Cerebellar nuclear complex (tissue), 1 donor: ENCODE results near the gene GRK5.

Source experiments
- DNase-seq, 2 experiments: peaks; one replicate each; lab custom pipeline; 2025; lab: John Stamatoyannopoulos, UW

Gene GRK5

GRCh38 chr10:119316002-119316358 lies 108.6 kb downstream of the GRK5 start:
- no peak for DNase-seq

- DNase-seq, result no peak
Measured at GRCh38 chr10:119316729-119317097, 109.3 kb downstream of the GRK5 start.

GRCh38 chr10:119318411-119319160 lies 111.2 kb downstream of the GRK5 start:
- no peak for DNase-seq

GRCh38 chr10:119319161-119319919 lies 112.0 kb downstream of the GRK5 start:
- DNase-seq, result no peak

- no peak for DNase-seq
Measured at GRCh38 chr10:119319920-119320258, 112.5 kb downstream of the GRK5 start.

GRCh38 chr10:119320981-119321380 lies 113.6 kb downstream of the GRK5 start:
- DNase-seq, result no peak

- DNase-seq, result no peak
Measured at GRCh38 chr10:119323085-119324016, 116.0 kb downstream of the GRK5 start.

GRCh38 chr10:119325131-119325530 lies 117.8 kb downstream of the GRK5 start:
- no peak for DNase-seq

GRCh38 chr10:119326167-119326566 lies 118.8 kb downstream of the GRK5 start:
- no peak for DNase-seq

- DNase-seq, result no peak
Measured at GRCh38 chr10:119327096-119327745, 119.8 kb downstream of the GRK5 start.

- no peak for DNase-seq
Measured at GRCh38 chr10:119328223-119328622, 120.9 kb downstream of the GRK5 start.

GRCh38 chr10:119330342-119330741 lies 123.0 kb downstream of the GRK5 start:
- no peak for DNase-seq

- no peak for DNase-seq
Measured at GRCh38 chr10:119331061-119331460, 123.7 kb downstream of the GRK5 start.

- DNase-seq, result no peak
Measured at GRCh38 chr10:119333146-119333792, 125.9 kb downstream of the GRK5 start.

- DNase-seq, result no peak
Measured at GRCh38 chr10:119335671-119336353, 128.4 kb downstream of the GRK5 start.

GRCh38 chr10:119336599-119336998 lies 129.2 kb downstream of the GRK5 start:
- DNase-seq, result no peak

- DNase-seq, result no peak
Measured at GRCh38 chr10:119337223-119337622, 129.9 kb downstream of the GRK5 start.

- DNase-seq, result no peak
Measured at GRCh38 chr10:119337796-119338432, 130.5 kb downstream of the GRK5 start.

- no peak for DNase-seq
Measured at GRCh38 chr10:119339109-119339508, 131.7 kb downstream of the GRK5 start.

GRCh38 chr10:119340893-119341458 lies 133.6 kb downstream of the GRK5 start:
- DNase-seq, result no peak
